Activated CD4-positive, alpha-beta T cell treated with anti-CD3 and anti-CD28 coated beads, Interleukin-2, amount 10 ng/mL, durations not matched to agents 7 days and 5 days (primary cell): ENCODE data around the gene UPP1. TPM values are rescaled to one million over a fixed set of nuclear protein-coding genes. Genes with fewer than 3 reads are reported as not detected.
"Not testable (repeated sequence)": the region's sequence is repeated elsewhere in the genome, so short reads cannot be mapped to it uniquely, and the experiment has no call there.

ENCODE experiments used
- CTCF ChIA-PET: fragments of 350-600 bp; sonication (Branson Sonifier 250); formaldehyde crosslinking; loops from one replicate; lab custom pipeline; 2021; ENCODE audit warnings: antibody characterized with exemption; lab: Charles Lee
- POLR2A ChIA-PET: fragments of 350-600 bp; sonication (Branson Sonifier 250); formaldehyde crosslinking; loops from one replicate; lab custom pipeline; 2021; ENCODE audit warnings: antibody characterized with exemption; lab: Charles Lee
- DNase-seq: peaks from one replicate; pipeline ENCODE4 v3.0.0-alpha.2; 2020
- H3K27ac Mint-ChIP-seq: one replicate; pipeline ENCODE4 v1.8.0; 2021; ENCODE audit warnings: mild to moderate bottlenecking, moderate library complexity, mixed read lengths
- H3K27me3 Mint-ChIP-seq: one replicate; pipeline ENCODE4 v1.8.0; 2021; ENCODE audit warnings: mixed read lengths
- H3K36me3 Mint-ChIP-seq: one replicate; pipeline ENCODE4 v1.8.0; 2021; ENCODE audit warnings: low read depth, mixed read lengths
- H3K4me1 Mint-ChIP-seq: one replicate; pipeline ENCODE4 v1.8.0; 2021; ENCODE audit warnings: mixed read lengths
- H3K4me3 Mint-ChIP-seq: one replicate; pipeline ENCODE4 v1.8.0; 2021; ENCODE audit warnings: mild to moderate bottlenecking, moderate library complexity, mixed read lengths
- H3K9me3 Mint-ChIP-seq: one replicate; pipeline ENCODE4 v1.8.0; 2021; ENCODE audit warnings: mixed read lengths
- total RNA-seq, 2 experiments: library from RNA; stranded (reverse); gene quantifications; one replicate each; pipeline ENCODE4 v1.2.3, GENCODE V29; 2021

Gene UPP1
- total RNA-seq, 2 experiments from 2014 or later = 100 to 114 TPM

GRCh38 chr7:48116043-48116442 lies 27.0 kb downstream of the UPP1 start:
- CTCF ChIA-PET = interaction anchor here (1.5 kb wide), 1 partner anchor 13 kb away, joined by 4 read pairs; no protein-coding TSS in a partner anchor
- Mint-ChIP-seq H3K4me1 (no peaks in the 10 kb centered on the region), H3K27ac (no peak overlapping the region), H3K36me3 (no peaks in the 10 kb centered on the region), H3K27me3 (no peaks in the 10 kb centered on the region), H3K4me3 (no peak overlapping the region), H3K9me3 (no peaks in the 10 kb centered on the region)
- POLR2A ChIA-PET = no interaction called here
- no peak for DNase-seq

GRCh38 chr7:48118041-48118440 lies 29.0 kb downstream of the UPP1 start:
- Mint-ChIP-seq H3K4me3 (no peak overlapping the region), H3K27me3 (peaks cover 8% of the 10 kb centered on the region), H3K36me3 (no peaks in the 10 kb centered on the region), H3K9me3 (no peaks in the 10 kb centered on the region), H3K27ac (no peak overlapping the region), H3K4me1 (no peaks in the 10 kb centered on the region)
- no peak for DNase-seq
- ChIA-PET POLR2A (no interaction called here), CTCF (no interaction called here)

GRCh38 chr7:48120536-48120935 lies 31.5 kb downstream of the UPP1 start:
- H3K36me3 Mint-ChIP-seq, POLR2A ChIA-PET, DNase-seq, H3K4me1 Mint-ChIP-seq, H3K4me3 Mint-ChIP-seq, H3K27ac Mint-ChIP-seq, H3K9me3 Mint-ChIP-seq: not testable (repeated sequence)
- CTCF ChIA-PET = interaction anchor here (1.2 kb wide), 1 partner anchor 36 kb away, joined by 3 read pairs; no protein-coding TSS in a partner anchor
- H3K27me3 Mint-ChIP-seq = peaks cover 26% of the 10 kb centered on the region

GRCh38 chr7:48126037-48126436 lies 37.0 kb downstream of the UPP1 start:
- Mint-ChIP-seq H3K27me3 (peaks cover 42% of the 10 kb centered on the region), H3K4me3 (no peak overlapping the region), H3K36me3 (no peaks in the 10 kb centered on the region), H3K4me1 (peaks cover 6% of the 10 kb centered on the region), H3K9me3 (peaks cover 6% of the 10 kb centered on the region), H3K27ac (no peak overlapping the region)
- no peak for DNase-seq
- ChIA-PET POLR2A (no interaction called here), CTCF (no interaction called here)

GRCh38 chr7:48130658-48131108 lies 41.6 kb downstream of the UPP1 start:
- peaks cover 3% of the 10 kb centered on the region for H3K9me3 Mint-ChIP-seq
- ChIA-PET POLR2A (no interaction called here), CTCF (no interaction called here)
- H3K27me3 Mint-ChIP-seq = peaks cover 15% of the 10 kb centered on the region
- H3K4me1 Mint-ChIP-seq = peaks cover 8% of the 10 kb centered on the region
- DNase-seq = no peak
- no peak overlapping the region for H3K27ac Mint-ChIP-seq
- H3K4me3 Mint-ChIP-seq = no peak overlapping the region
- no peaks in the 10 kb centered on the region for H3K36me3 Mint-ChIP-seq

GRCh38 chr7:48132792-48133191 lies 43.7 kb downstream of the UPP1 start:
- no peak for DNase-seq
- H3K4me3 Mint-ChIP-seq = no peak overlapping the region
- H3K4me1 Mint-ChIP-seq = peaks cover 8% of the 10 kb centered on the region
- H3K27me3 Mint-ChIP-seq = peaks cover 7% of the 10 kb centered on the region
- H3K27ac Mint-ChIP-seq = no peak overlapping the region
- POLR2A ChIA-PET = no interaction called here
- no peaks in the 10 kb centered on the region for H3K36me3 Mint-ChIP-seq
- CTCF ChIA-PET = interaction anchor here (0.7 to 1.4 kb wide), 2 partner anchors 8 to 19 kb away, joined by 3 read pairs; no protein-coding TSS in a partner anchor
- peaks cover 4% of the 10 kb centered on the region for H3K9me3 Mint-ChIP-seq

- POLR2A ChIA-PET = no interaction called here
- H3K27me3 Mint-ChIP-seq = peaks cover 4% of the 10 kb centered on the region
- peaks cover 4% of the 10 kb centered on the region for H3K9me3 Mint-ChIP-seq
- H3K27ac Mint-ChIP-seq = no peak overlapping the region
- H3K4me3 Mint-ChIP-seq = no peak overlapping the region
- CTCF ChIA-PET = interaction anchor here (0.5 to 2.4 kb wide), 2 partner anchors 29 to 179 kb away, joined by 3 to 6 read pairs; no protein-coding TSS in a partner anchor
- H3K4me1 Mint-ChIP-seq = no peaks in the 10 kb centered on the region
- no peak for DNase-seq
- H3K36me3 Mint-ChIP-seq = no peaks in the 10 kb centered on the region
These were observed 50.4 kb downstream of the UPP1 start for GRCh38 chr7:48139459-48139858.

GRCh38 chr7:48140001-48140681 lies 51.1 kb downstream of the UPP1 start:
- H3K4me1 Mint-ChIP-seq = no peaks in the 10 kb centered on the region
- H3K36me3 Mint-ChIP-seq = no peaks in the 10 kb centered on the region
- CTCF ChIA-PET = interaction anchor here (0.5 to 2.4 kb wide), 4 partner anchors 8 to 195 kb away, joined by 3 to 6 read pairs (median 3); no protein-coding TSS in a partner anchor
- no peak overlapping the region for H3K27ac Mint-ChIP-seq
- H3K4me3 Mint-ChIP-seq = no peak overlapping the region
- POLR2A ChIA-PET = no interaction called here
- H3K27me3 Mint-ChIP-seq = peaks cover 4% of the 10 kb centered on the region
- H3K9me3 Mint-ChIP-seq = peaks cover 4% of the 10 kb centered on the region
- no peak for DNase-seq

- CTCF ChIA-PET = interaction anchor here (1.2 kb wide), 1 partner anchor 197 kb away, joined by 3 read pairs; no protein-coding TSS in a partner anchor
These were observed 52.5 kb downstream of the UPP1 start for GRCh38 chr7:48141521-48141920.

GRCh38 chr7:48144291-48144768 lies 55.3 kb downstream of the UPP1 start:
- Mint-ChIP-seq H3K4me3 (no peak overlapping the region), H3K27ac (no peak overlapping the region), H3K36me3 (no peaks in the 10 kb centered on the region), H3K4me1 (no peaks in the 10 kb centered on the region), H3K9me3 (no peaks in the 10 kb centered on the region), H3K27me3 (peaks cover 24% of the 10 kb centered on the region)
- CTCF ChIA-PET = interaction anchor here (0.8 kb wide), 1 partner anchor 12 kb away, joined by 3 read pairs; no protein-coding TSS in a partner anchor
- POLR2A ChIA-PET = no interaction called here
- DNase-seq = no peak

More at GRCh38 chr7:48141521-48141920, 52.5 kb downstream of the UPP1 start:
- H3K27ac Mint-ChIP-seq = no peak overlapping the region
- no peak overlapping the region for H3K4me3 Mint-ChIP-seq
- H3K9me3 Mint-ChIP-seq = peaks cover under 1% of the 10 kb centered on the region
- no peaks in the 10 kb centered on the region for H3K4me1 Mint-ChIP-seq
- peaks cover 7% of the 10 kb centered on the region for H3K27me3 Mint-ChIP-seq
- DNase-seq = no peak
- H3K36me3 Mint-ChIP-seq = no peaks in the 10 kb centered on the region
- POLR2A ChIA-PET = no interaction called here

- no peak for DNase-seq
- Mint-ChIP-seq H3K9me3 (no peaks in the 10 kb centered on the region), H3K27me3 (peaks cover 28% of the 10 kb centered on the region), H3K4me3 (no peak overlapping the region), H3K4me1 (no peaks in the 10 kb centered on the region), H3K36me3 (no peaks in the 10 kb centered on the region), H3K27ac (no peak overlapping the region)
- ChIA-PET CTCF (no interaction called here), POLR2A (no interaction called here)
These were observed 58.1 kb downstream of the UPP1 start for GRCh38 chr7:48147078-48147591.

GRCh38 chr7:48147690-48148089 lies 58.6 kb downstream of the UPP1 start:
- H3K27ac Mint-ChIP-seq, DNase-seq, H3K4me1 Mint-ChIP-seq, H3K36me3 Mint-ChIP-seq, H3K9me3 Mint-ChIP-seq, POLR2A ChIA-PET, CTCF ChIA-PET, H3K4me3 Mint-ChIP-seq: not testable (repeated sequence)
- H3K27me3 Mint-ChIP-seq = peaks cover 28% of the 10 kb centered on the region

- ChIA-PET POLR2A (no interaction called here), CTCF (no interaction called here)
- Mint-ChIP-seq H3K4me1 (no peaks in the 10 kb centered on the region), H3K27ac (no peak overlapping the region), H3K36me3 (no peaks in the 10 kb centered on the region), H3K27me3 (peaks cover 28% of the 10 kb centered on the region), H3K4me3 (no peak overlapping the region), H3K9me3 (no peaks in the 10 kb centered on the region)
- DNase-seq = no peak
These were observed 59.2 kb downstream of the UPP1 start for GRCh38 chr7:48148311-48148710.
